Vagina (tissue), 2 donors: Measurements from ENCODE around the gene UBE3D.

ENCODE experiments used
- POLR2AphosphoS5 ChIP-seq, 2 donors: sonication (generic); formaldehyde crosslinking; IDR thresholded peaks; one replicate each; pipeline ENCODE4 v1.9.0; 2017; ENCODE audit warnings: antibody characterized with exemption in 2 of 2, mild to moderate bottlenecking in 2 of 2, low read depth in 1 of 2; ENCODE audit not compliant: insufficient read depth in 1 of 2
- TF ChIP-seq, protein P1 (sequence below), 3 experiments: fragments of 450-650 bp in 2 of 3; fragments of 200-600 bp in 1 of 3; sonication (generic) in 1 of 3; IDR thresholded peaks; one replicate each; pipeline ENCODE4 v1.5.1; 2017 to 2019; ENCODE audit warnings: antibody characterized with exemption in 3 of 3, mild to moderate bottlenecking in 2 of 3, moderate library complexity in 2 of 3

DNA sequence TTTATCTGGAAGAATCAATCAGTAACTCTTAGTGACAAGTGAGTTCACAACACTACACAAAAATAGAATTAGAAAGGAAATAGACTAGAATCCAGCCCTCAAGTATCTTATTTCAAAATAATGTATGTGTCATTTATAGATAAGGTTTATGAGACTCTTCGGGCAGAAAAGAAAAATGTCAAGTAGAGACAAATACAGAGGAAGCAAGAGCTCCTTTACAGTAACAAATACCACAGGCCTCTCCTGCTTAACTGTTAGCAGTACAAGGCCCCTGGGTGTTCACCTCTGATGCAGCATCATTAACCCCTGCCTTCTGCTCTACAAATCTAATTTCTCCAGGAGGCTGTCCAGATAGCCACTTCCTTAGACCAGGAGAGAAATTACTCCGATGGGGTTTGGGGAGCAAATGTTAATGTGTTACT, 76.7 kb downstream of the UBE3D start:
- TF ChIP-seq, protein P1, sequence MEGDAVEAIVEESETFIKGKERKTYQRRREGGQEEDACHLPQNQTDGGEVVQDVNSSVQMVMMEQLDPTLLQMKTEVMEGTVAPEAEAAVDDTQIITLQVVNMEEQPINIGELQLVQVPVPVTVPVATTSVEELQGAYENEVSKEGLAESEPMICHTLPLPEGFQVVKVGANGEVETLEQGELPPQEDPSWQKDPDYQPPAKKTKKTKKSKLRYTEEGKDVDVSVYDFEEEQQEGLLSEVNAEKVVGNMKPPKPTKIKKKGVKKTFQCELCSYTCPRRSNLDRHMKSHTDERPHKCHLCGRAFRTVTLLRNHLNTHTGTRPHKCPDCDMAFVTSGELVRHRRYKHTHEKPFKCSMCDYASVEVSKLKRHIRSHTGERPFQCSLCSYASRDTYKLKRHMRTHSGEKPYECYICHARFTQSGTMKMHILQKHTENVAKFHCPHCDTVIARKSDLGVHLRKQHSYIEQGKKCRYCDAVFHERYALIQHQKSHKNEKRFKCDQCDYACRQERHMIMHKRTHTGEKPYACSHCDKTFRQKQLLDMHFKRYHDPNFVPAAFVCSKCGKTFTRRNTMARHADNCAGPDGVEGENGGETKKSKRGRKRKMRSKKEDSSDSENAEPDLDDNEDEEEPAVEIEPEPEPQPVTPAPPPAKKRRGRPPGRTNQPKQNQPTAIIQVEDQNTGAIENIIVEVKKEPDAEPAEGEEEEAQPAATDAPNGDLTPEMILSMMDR (IDR thresholded peaks at IDR 0.05): no peak
- no peak for TF ChIP-seq POLR2AphosphoS5 (IDR thresholded peaks at IDR 0.05; ENCODE audit: insufficient read depth in 1 of 2, low read depth in 1 of 2)
